ENCODE data around the gene PDZK1IP1. TPM values are rescaled to one million over a fixed set of nuclear protein-coding genes. Genes with fewer than 3 reads are reported as not detected.

The PDZK1IP1 gene
- total RNA-seq, 1 experiment from 2014 or later, result 19.6 TPM

- POLR2A ChIA-PET, result no interaction called here
- intact Hi-C loops (cut with micrococcal nuclease), result no loop called here
- H3K9me3 Mint-ChIP-seq (ENCODE audit: unreplicated experiment), result no peaks in the 10 kb centered on the region
- H3K27ac Mint-ChIP-seq (ENCODE audit: low read depth, unreplicated experiment), result no peak within 1 kb of the TSS
- H3K4me1 Mint-ChIP-seq (ENCODE audit: insufficient read depth, unreplicated experiment), result no peaks in the 10 kb centered on the region
- no peak within 1 kb of the TSS for H3K4me3 Mint-ChIP-seq (ENCODE audit: unreplicated experiment)
- no peak for TF ChIP-seq CTCF (IDR thresholded peaks at IDR 0.05; ENCODE audit: unreplicated experiment)
- no TSS peak for BruUV-seq (replicated peaks)
- no peaks in the 10 kb centered on the region for H3K36me3 Mint-ChIP-seq (ENCODE audit: insufficient read depth, unreplicated experiment)
- no peaks in the 10 kb centered on the region for H3K27me3 Mint-ChIP-seq (ENCODE audit: insufficient read depth, unreplicated experiment)
- DNase-seq (ENCODE audit: unreplicated experiment), result no peak
- CTCF ChIA-PET, result interaction anchor here (0.7 kb wide), 1 partner anchor 691 kb away, joined by 3 read pairs; no protein-coding TSS in a partner anchor
Measured at GRCh38 chr1:47137198-47137597, 52.6 kb downstream of the PDZK1IP1 start, which contains the start of gene CYP4A22. Gene CYP4A22 (plus strand): TSS chr1:47137441. CDS start chr1:47137486, 45 bp downstream.

Other genes with a start within 250 kb of the PDZK1IP1 start
- gene CYP4A11, start 248.6 kb downstream of the PDZK1IP1 start, total RNA-seq (2022), result not detected in 2 replicates
- gene CYP4X1, start 166.4 kb downstream of the PDZK1IP1 start, total RNA-seq (2022), result 0.81 and 1.2 TPM in 2 replicates
- gene CYP4Z1, start 122.8 kb downstream of the PDZK1IP1 start, total RNA-seq (2022), result not detected in 2 replicates
- not detected in 2 replicates for gene CYP4A22, start 52.6 kb downstream of the PDZK1IP1 start, total RNA-seq (2022)
- gene TAL1, start 42.2 kb upstream of the PDZK1IP1 start, total RNA-seq (2022), result not detected in 2 replicates
- 8.8 and 12.6 TPM in 2 replicates for gene STIL, start 124.1 kb upstream of the PDZK1IP1 start, total RNA-seq (2022)
- gene CMPK1, start 143.8 kb upstream of the PDZK1IP1 start, total RNA-seq (2022), result 106 and 113 TPM in 2 replicates
- gene FOXE3, start 226.2 kb upstream of the PDZK1IP1 start, total RNA-seq (2022), result not detected in 2 replicates
- gene FOXD2, start 248.0 kb upstream of the PDZK1IP1 start, total RNA-seq (2022), result 0.27 and 0.44 TPM in 2 replicates

Data from MCF 10A (cell line).